ENCODE results near the gene MAPKAPK3.

GRCh38 chr3:50626401-50626800 is 9.4 kb downstream of the MAPKAPK3 start:
- TF ChIP-seq EZH2 (IDR thresholded peaks at IDR 0.05; ENCODE audit: low read depth): no peak
- no peak for TF ChIP-seq CTCF (conservative IDR thresholded peaks at IDR 0.05)
